Neuronal stem cell (in vitro differentiated cells): Measurements from ENCODE around the gene CTNND2.

ENCODE experiments used
- DNase-seq: peaks from one replicate; pipeline ENCODE4 v3.0.0-alpha.2; 2013; ENCODE audit warnings: low spot score
- H2AFZ ChIP-seq: one replicate; pipeline ENCODE4 v1.6.1; 2013; ENCODE audit warnings: mild to moderate bottlenecking, low read length, inconsistent platforms
- H2AK5ac ChIP-seq: 2 replicates; pipeline ENCODE4 v1.6.1; 2013; ENCODE audit warnings: low read depth, mild to moderate bottlenecking, inconsistent platforms, low read length, moderate library complexity, mixed read lengths
- H2BK120ac ChIP-seq: 2 replicates; pipeline ENCODE4 v1.6.1; 2013; ENCODE audit warnings: low read depth, mild to moderate bottlenecking, inconsistent platforms, low read length, moderate library complexity, mixed read lengths
- H2BK12ac ChIP-seq: one replicate; pipeline ENCODE4 v1.6.1; 2013; ENCODE audit warnings: low read length, inconsistent platforms
- H2BK15ac ChIP-seq: 2 replicates; pipeline ENCODE4 v1.6.1; 2013; ENCODE audit warnings: mild to moderate bottlenecking, low read length, inconsistent platforms, mixed read lengths
- H2BK5ac ChIP-seq: one replicate; pipeline ENCODE4 v1.6.1; 2013; ENCODE audit warnings: inconsistent platforms, mild to moderate bottlenecking, low read length, moderate library complexity
- H3K14ac ChIP-seq: one replicate; pipeline ENCODE4 v1.6.1; 2013; ENCODE audit warnings: low read length, inconsistent platforms
- H3K18ac ChIP-seq: 2 replicates; pipeline ENCODE4 v1.6.1; 2013; ENCODE audit warnings: low read length, inconsistent platforms
- H3K23ac ChIP-seq: 2 replicates; pipeline ENCODE4 v1.6.1; 2013; ENCODE audit warnings: low read depth, mild to moderate bottlenecking, mixed read lengths, low read length, inconsistent platforms; ENCODE audit not compliant: poor library complexity
- H3K27ac ChIP-seq: replicated peaks from 3 replicates; pipeline ENCODE4 v1.5.1; 2013; ENCODE audit warnings: low read length, inconsistent platforms
- H3K27me3 ChIP-seq, 3 experiments: 2 replicates each; pipeline ENCODE4 v1.6.1; 2013; ENCODE audit warnings: low read length in 3 of 3, mild to moderate bottlenecking in 2 of 3, inconsistent platforms in 1 of 3, low read depth in 1 of 3, mixed read lengths in 1 of 3, moderate library complexity in 1 of 3; ENCODE audit not compliant: control insufficient read depth in 3 of 3, insufficient read depth in 3 of 3
- H3K36me3 ChIP-seq, 2 donors: replicated peaks in 1 of 2; 2 replicates each; pipeline ENCODE4 v1.6.1; 2013; ENCODE audit warnings: low read length in 2 of 2; ENCODE audit not compliant: control insufficient read depth in 2 of 2, insufficient read depth in 2 of 2
- H3K4ac ChIP-seq: 2 replicates; pipeline ENCODE4 v1.6.1; 2013; ENCODE audit warnings: inconsistent platforms, mild to moderate bottlenecking, low read length, moderate library complexity
- H3K4me1 ChIP-seq, 2 donors: 1 replicate in 1 of 2; 2 replicates in 1 of 2; pipeline ENCODE4 v1.6.1; 2013; ENCODE audit warnings: low read length in 2 of 2, low read depth in 1 of 2; ENCODE audit not compliant: control insufficient read depth in 2 of 2, insufficient read depth in 1 of 2
- H3K4me2 ChIP-seq: one replicate; pipeline ENCODE4 v1.6.1; 2013; ENCODE audit warnings: mild to moderate bottlenecking, low read length, inconsistent platforms; ENCODE audit not compliant: insufficient read depth, poor library complexity, severe bottlenecking
- H3K4me3 ChIP-seq, 2 donors: 2 replicates each; pipeline ENCODE4 v1.5.1; 2013; ENCODE audit warnings: low read length in 2 of 2, mild to moderate bottlenecking in 2 of 2, inconsistent platforms in 1 of 2, moderate library complexity in 1 of 2
- H3K79me1 ChIP-seq: one replicate; pipeline ENCODE4 v1.6.1; 2013; ENCODE audit warnings: low read depth, mild to moderate bottlenecking, inconsistent platforms, low read length, moderate library complexity
- H3K9ac ChIP-seq: one replicate; pipeline ENCODE4 v1.6.1; 2013; ENCODE audit warnings: mild to moderate bottlenecking, low read depth, low read length, inconsistent platforms; ENCODE audit not compliant: poor library complexity
- H3K9me3 ChIP-seq, 2 donors: replicated peaks in 1 of 2; 2 replicates each; pipeline versions ENCODE3 to v1.6.1; 2013; ENCODE audit warnings: low read length in 2 of 2, mild to moderate bottlenecking in 2 of 2, inconsistent platforms in 1 of 2, low read depth in 1 of 2, mixed read lengths in 1 of 2, moderate library complexity in 1 of 2; ENCODE audit not compliant: control insufficient read depth in 2 of 2, insufficient read depth in 1 of 2
- H4K8ac ChIP-seq: one replicate; pipeline ENCODE4 v1.6.1; 2013; ENCODE audit warnings: low read depth, mild to moderate bottlenecking, inconsistent platforms, low read length, moderate library complexity
- H4K91ac ChIP-seq: one replicate; pipeline ENCODE4 v1.6.1; 2013; ENCODE audit warnings: low read length, low read depth, mild to moderate bottlenecking, inconsistent platforms; ENCODE audit not compliant: poor library complexity
- WGBS, 2 donors: extraction: QIAGEN DNeasy Blood & Tissue Kit; methylation state at CpG; one replicate each; pipeline ENCODE4 v1.1.7; 2013; ENCODE audit warnings: missing lambda C conversion rate in 2 of 2, mixed read lengths in 1 of 2; ENCODE audit not compliant: insufficient read length in 2 of 2, insufficient replicate concordance in 1 of 2; ENCODE audit errors: extremely low coverage in 2 of 2; 5-methylcytosine and 5-hydroxymethylcytosine counted together

The CTNND2 gene

GRCh38 chr5:11012295-11012694, 892.0 kb downstream of the CTNND2 start:
- Histone ChIP-seq H3K9me3 (no peaks in the 10 kb centered on the region), H3K14ac (no peak overlapping the region), H2BK120ac (no peak overlapping the region), H3K27me3 (no peaks in the 10 kb centered on the region), H2AK5ac (no peak overlapping the region), H3K4ac (no peak overlapping the region), H2BK15ac (no peak overlapping the region), H3K4me3 (no peak overlapping the region), H3K79me1 (no peaks in the 10 kb centered on the region), H2AFZ (no peak overlapping the region), H3K23ac (no peak overlapping the region), H3K9ac (no peak overlapping the region), H2BK12ac (no peak overlapping the region), H4K8ac (no peak overlapping the region), H3K18ac (no peak overlapping the region), H2BK5ac (no peak overlapping the region), H3K4me1 (no peaks in the 10 kb centered on the region), H4K91ac (no peak overlapping the region), H3K27ac (no peak overlapping the region), H3K36me3 (peaks cover 0 to 20% of the 10 kb centered on the region in 2 donors), H3K4me2 (no peak overlapping the region)
- WGBS, 2 donors = no CpG with 5 or more reads among the region's 7 CpGs
- DNase-seq = no peak

- Histone ChIP-seq H2AFZ (no peak overlapping the region), H3K4ac (no peak overlapping the region), H3K79me1 (no peaks in the 10 kb centered on the region), H3K9me3 (no peaks in the 10 kb centered on the region), H3K36me3 (peaks cover 0 to 5% of the 10 kb centered on the region in 2 donors), H2BK12ac (no peak overlapping the region), H3K27me3 (no peaks in the 10 kb centered on the region), H3K27ac (no peak overlapping the region), H4K8ac (no peak overlapping the region), H3K4me2 (no peak overlapping the region), H3K14ac (no peak overlapping the region), H3K23ac (no peak overlapping the region), H3K4me3 (no peak overlapping the region), H2BK120ac (no peak overlapping the region), H2BK15ac (no peak overlapping the region), H2BK5ac (no peak overlapping the region), H3K18ac (no peak overlapping the region), H3K4me1 (no peaks in the 10 kb centered on the region), H2AK5ac (no peak overlapping the region), H4K91ac (no peak overlapping the region), H3K9ac (no peak overlapping the region)
- no CpG with 5 or more reads among the region's 7 CpGs for WGBS, 2 donors
- no peak for DNase-seq
Measured at GRCh38 chr5:11010429-11011210, 893.6 kb downstream of the CTNND2 start.

- Histone ChIP-seq H3K36me3 (no peaks in the 10 kb centered on the region), H3K9me3 (no peaks in the 10 kb centered on the region), H2BK15ac (no peak overlapping the region), H3K4me3 (no peak overlapping the region), H2AFZ (no peak overlapping the region), H2BK12ac (no peak overlapping the region), H3K18ac (no peak overlapping the region), H4K8ac (no peak overlapping the region), H2BK5ac (no peak overlapping the region), H3K27ac (no peak overlapping the region), H3K4ac (no peak overlapping the region), H3K4me1 (no peaks in the 10 kb centered on the region), H3K9ac (no peak overlapping the region), H3K4me2 (no peak overlapping the region), H2BK120ac (no peak overlapping the region), H3K14ac (no peak overlapping the region), H3K79me1 (no peaks in the 10 kb centered on the region), H4K91ac (no peak overlapping the region), H2AK5ac (no peak overlapping the region), H3K27me3 (no peaks in the 10 kb centered on the region), H3K23ac (no peak overlapping the region)
- DNase-seq = no peak
- WGBS, 2 donors = 100% methylated on average over 2 of the region's 3 CpGs; no CpG with 5 or more reads in 1 of the 2 donors
Measured at GRCh38 chr5:11009576-11009975, 894.7 kb downstream of the CTNND2 start.

GRCh38 chr5:11007269-11007870, 896.9 kb downstream of the CTNND2 start:
- Histone ChIP-seq H3K9ac (no peak overlapping the region), H3K36me3 (no peaks in the 10 kb centered on the region), H3K27ac (no peak overlapping the region), H3K4me1 (no peaks in the 10 kb centered on the region), H2AK5ac (no peak overlapping the region), H3K14ac (no peak overlapping the region), H3K79me1 (no peaks in the 10 kb centered on the region), H2BK15ac (no peak overlapping the region), H3K4me2 (no peak overlapping the region), H3K4me3 (no peak overlapping the region), H3K23ac (no peak overlapping the region), H2AFZ (no peak overlapping the region), H3K4ac (no peak overlapping the region), H4K8ac (no peak overlapping the region), H4K91ac (no peak overlapping the region), H3K27me3 (no peaks in the 10 kb centered on the region), H2BK5ac (no peak overlapping the region), H2BK12ac (no peak overlapping the region), H3K18ac (no peak overlapping the region), H3K9me3 (no peaks in the 10 kb centered on the region), H2BK120ac (no peak overlapping the region)
- WGBS, 2 donors = no CpG with 5 or more reads among the region's 18 CpGs
- DNase-seq = no peak
